HUES64 (cell line): ENCODE measurements around the gene SATB2.

Experiments
- H3K27ac ChIP-seq: 2 replicates; pipeline ENCODE4 v1.7.0; 2013; ENCODE audit warnings: low read depth, low read length, inconsistent platforms
- H3K27me3 ChIP-seq: 2 replicates; pipeline ENCODE4 v1.6.1; 2013; ENCODE audit warnings: mild to moderate bottlenecking, low read length; ENCODE audit not compliant: insufficient read depth
- H3K36me3 ChIP-seq: 2 replicates; pipeline ENCODE4 v1.6.1; 2013; ENCODE audit warnings: mild to moderate bottlenecking, low read length; ENCODE audit not compliant: insufficient read depth
- H3K4me1 ChIP-seq: 2 replicates; pipeline ENCODE4 v1.6.1; 2013; ENCODE audit warnings: mild to moderate bottlenecking, low read length, moderate library complexity; ENCODE audit not compliant: insufficient read depth
- H3K4me3 ChIP-seq: 2 replicates; pipeline ENCODE4 v1.5.1; 2013; ENCODE audit warnings: mild to moderate bottlenecking, low read length, moderate library complexity
- H3K9ac ChIP-seq: 2 replicates; pipeline ENCODE4 v1.6.1; 2013; ENCODE audit warnings: mild to moderate bottlenecking, low read depth, low read length
- H3K9me3 ChIP-seq: 2 replicates; pipeline ENCODE4 v1.6.1; 2013; ENCODE audit warnings: low read depth, low read length; ENCODE audit not compliant: insufficient read depth
- WGBS: fragments of 150-250, 120-280 bp; methylation state at CpG from one replicate; pipeline ENCODE4 v1.1.7; 2013; ENCODE audit warnings: missing lambda C conversion rate; 5-methylcytosine and 5-hydroxymethylcytosine counted together

The SATB2 gene

DNA sequence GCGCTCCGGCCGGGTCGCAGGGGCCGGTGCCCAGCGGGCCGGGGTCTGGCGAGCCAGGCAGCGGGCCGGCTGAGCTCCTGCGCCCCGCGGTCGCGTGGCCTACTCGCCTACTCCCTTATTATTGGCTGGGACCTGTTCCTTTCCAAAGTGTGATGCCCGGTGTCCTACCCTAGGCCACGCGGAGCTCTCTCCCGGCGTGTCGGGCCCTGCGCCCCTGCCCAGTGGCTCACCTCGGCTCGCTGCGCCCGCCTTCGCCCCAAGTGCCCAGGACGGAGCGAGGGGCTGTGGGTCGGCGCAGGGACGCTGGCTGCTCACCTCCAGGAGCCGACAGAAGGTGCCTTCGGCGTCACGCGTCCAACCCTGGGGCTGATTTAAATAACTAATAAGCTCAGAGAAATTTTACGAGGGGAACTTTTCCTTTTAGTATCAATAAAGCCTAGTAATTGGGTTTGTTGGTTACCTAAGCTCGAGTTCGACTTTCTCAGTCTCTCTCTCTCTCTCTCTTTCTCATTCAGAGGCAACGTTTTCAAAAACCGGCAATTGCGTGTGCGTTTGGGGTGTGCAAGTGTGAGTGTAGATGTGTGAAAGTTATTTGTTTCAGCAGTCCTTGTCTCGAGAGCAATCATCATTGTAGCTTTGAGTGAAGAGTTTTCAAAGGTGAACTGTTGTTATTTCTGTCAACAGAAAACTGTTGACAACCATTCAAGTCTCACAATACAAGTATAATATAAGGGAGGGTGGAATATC is 7.0 kb upstream of the SATB2 start:
- Histone ChIP-seq H3K4me1 (peaks cover 29% of the 10 kb centered on the region), H3K27me3 (peaks cover 100% of the 10 kb centered on the region), H3K9ac (no peak overlapping the region), H3K9me3 (no peaks in the 10 kb centered on the region), H3K27ac (no peak overlapping the region), H3K36me3 (no peaks in the 10 kb centered on the region), H3K4me3 (peak overlapping the region; percentile 57; the same call in 1 of the 2 replicates)
- whole genome bisulfite sequencing = 2% methylated on average over 46 of the region's 46 CpGs

- no peaks in the 10 kb centered on the region for H3K9me3 ChIP-seq
- no peak overlapping the region for H3K27ac ChIP-seq
- peak overlapping the region; percentile 57 for H3K4me3 ChIP-seq
- H3K4me1 ChIP-seq = peaks cover 26% of the 10 kb centered on the region
- WGBS = 1% methylated on average over 55 of the region's 64 CpGs
- H3K36me3 ChIP-seq = no peaks in the 10 kb centered on the region
- H3K9ac ChIP-seq = no peak overlapping the region
- H3K27me3 ChIP-seq = peaks cover 95% of the 10 kb centered on the region
These were observed 6.2 kb upstream of the SATB2 start for GRCh38 chr2:199463708-199464605.

- Histone ChIP-seq H3K4me3 (peak overlapping the region; percentile 57), H3K27me3 (peaks cover 94% of the 10 kb centered on the region), H3K9me3 (no peaks in the 10 kb centered on the region), H3K27ac (no peak overlapping the region), H3K9ac (no peak overlapping the region), H3K36me3 (no peaks in the 10 kb centered on the region), H3K4me1 (peaks cover 26% of the 10 kb centered on the region)
- WGBS = under 1% methylated on average over 63 of the region's 63 CpGs
These were observed 5.4 kb upstream of the SATB2 start for GRCh38 chr2:199462956-199463692.

DNA sequence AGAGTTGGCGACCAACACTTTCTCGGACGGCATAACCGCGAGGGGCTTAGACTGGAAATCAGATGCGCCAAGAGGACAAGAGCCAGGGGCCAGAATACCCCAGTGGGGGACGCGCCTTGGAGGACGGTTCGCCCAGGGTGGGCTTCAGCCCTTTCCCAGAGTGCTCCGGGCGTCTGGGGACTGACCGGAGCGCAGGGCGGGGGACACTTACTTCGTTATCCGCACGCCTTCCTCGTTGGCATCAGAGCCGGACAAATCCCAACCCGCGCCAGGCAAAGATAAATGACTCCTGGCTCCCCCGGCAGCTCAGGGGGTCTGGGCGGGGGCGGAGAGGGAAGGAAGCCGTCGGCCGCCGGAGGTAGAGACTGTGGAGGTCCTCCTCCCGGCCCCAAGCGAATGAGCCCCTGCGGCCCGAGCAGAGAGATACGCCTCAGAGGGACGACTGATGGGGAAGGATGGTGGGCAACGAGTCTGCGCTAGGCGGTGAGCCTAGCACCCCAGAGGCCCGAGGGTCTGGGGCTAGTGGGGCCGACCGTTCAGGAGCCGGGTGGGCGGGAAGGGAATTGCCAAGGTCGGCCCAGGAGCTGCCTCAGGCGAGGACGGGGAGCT is 4.7 kb upstream of the SATB2 start:
- Histone ChIP-seq H3K9ac (no peak overlapping the region), H3K27me3 (peaks cover 91% of the 10 kb centered on the region), H3K9me3 (no peaks in the 10 kb centered on the region), H3K4me1 (peaks cover 26% of the 10 kb centered on the region), H3K27ac (no peak overlapping the region), H3K36me3 (no peaks in the 10 kb centered on the region), H3K4me3 (peak overlapping the region; percentile 57)
- WGBS = under 1% methylated on average over 46 of the region's 46 CpGs

DNA sequence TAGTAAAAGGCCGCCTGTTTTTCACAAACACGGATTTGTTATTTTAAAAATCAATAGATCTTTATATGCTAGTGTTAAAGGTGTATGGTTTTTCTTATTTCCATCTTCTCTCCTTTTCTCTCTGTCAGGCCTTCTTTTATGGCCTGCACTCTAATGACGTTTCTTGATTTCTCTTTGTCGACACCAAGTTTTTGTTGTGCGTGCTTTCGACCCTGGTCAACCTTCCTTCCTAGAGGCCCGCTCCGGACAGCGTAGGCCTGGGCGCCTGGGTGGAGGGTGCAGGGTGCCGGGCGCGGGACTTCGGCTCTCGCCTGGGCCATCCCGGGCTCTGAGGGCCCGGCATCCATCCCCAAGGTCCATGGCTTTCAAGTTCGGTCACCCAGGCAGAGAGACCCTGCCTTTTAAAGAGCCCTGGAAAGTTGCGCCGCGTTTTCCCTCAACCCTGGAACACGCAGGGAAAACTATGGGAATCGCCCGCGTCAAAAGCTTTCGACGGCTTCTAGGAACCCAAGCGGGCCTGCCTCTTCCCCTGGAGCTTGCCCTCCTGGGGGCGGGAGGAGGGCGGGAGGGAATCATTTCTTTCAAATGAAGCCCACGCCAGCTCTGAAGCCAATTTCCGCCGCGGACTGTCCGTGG is 4.1 kb upstream of the SATB2 start:
- Histone ChIP-seq H3K27me3 (peaks cover 91% of the 10 kb centered on the region), H3K4me1 (peaks cover 22% of the 10 kb centered on the region), H3K27ac (no peak overlapping the region), H3K36me3 (no peaks in the 10 kb centered on the region), H3K4me3 (peak overlapping the region; percentile 57), H3K9ac (no peak overlapping the region), H3K9me3 (no peaks in the 10 kb centered on the region)
- WGBS = 2% methylated on average over 33 of the region's 35 CpGs

DNA sequence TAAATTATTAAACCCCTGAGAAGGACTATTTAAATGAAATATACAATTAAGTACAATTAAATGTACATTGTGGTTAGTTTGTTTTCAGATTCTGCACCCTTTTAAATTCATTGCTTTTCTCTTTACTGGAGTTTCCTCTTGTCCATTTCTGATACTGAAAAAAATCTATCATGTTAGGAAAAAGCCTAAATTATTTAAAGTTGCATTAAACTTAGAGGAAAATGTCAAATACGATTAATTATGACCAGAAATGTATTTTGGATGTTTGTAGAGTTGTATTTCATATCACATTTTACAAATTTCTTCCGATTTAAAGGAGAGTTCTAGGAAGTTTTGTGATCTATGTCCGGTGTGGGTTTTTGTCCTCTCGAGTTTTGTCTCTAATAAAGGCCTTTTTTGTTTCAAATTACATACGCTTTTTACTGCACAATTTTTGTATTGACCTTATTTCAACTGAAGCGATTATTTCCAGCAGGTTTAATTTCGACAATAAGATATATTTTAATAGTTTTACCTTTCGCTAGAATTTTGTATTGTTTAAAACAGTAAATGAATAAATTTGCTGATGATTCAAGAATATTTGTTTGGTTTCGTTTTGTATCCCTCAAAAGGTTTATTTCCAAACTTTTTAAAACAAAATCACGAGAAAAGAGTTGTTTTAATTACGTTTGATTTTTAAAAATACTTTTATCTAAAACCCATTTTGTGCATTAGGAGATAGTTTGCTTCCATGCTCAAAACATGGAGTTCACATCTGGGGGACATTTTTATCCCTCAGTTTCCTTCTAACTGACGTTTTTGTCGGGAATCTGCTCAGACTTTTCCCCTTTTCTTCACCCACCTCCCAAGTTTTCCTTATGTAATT is 3.3 kb upstream of the SATB2 start:
- Histone ChIP-seq H3K4me1 (peaks cover 22% of the 10 kb centered on the region), H3K36me3 (no peaks in the 10 kb centered on the region), H3K9ac (no peak overlapping the region), H3K27ac (no peak overlapping the region), H3K4me3 (peak overlapping the region; percentile 81; the same call in 1 of the 2 replicates), H3K27me3 (peaks cover 91% of the 10 kb centered on the region), H3K9me3 (no peaks in the 10 kb centered on the region)
- 35% methylated on average over 4 of the region's 13 CpGs for WGBS

DNA sequence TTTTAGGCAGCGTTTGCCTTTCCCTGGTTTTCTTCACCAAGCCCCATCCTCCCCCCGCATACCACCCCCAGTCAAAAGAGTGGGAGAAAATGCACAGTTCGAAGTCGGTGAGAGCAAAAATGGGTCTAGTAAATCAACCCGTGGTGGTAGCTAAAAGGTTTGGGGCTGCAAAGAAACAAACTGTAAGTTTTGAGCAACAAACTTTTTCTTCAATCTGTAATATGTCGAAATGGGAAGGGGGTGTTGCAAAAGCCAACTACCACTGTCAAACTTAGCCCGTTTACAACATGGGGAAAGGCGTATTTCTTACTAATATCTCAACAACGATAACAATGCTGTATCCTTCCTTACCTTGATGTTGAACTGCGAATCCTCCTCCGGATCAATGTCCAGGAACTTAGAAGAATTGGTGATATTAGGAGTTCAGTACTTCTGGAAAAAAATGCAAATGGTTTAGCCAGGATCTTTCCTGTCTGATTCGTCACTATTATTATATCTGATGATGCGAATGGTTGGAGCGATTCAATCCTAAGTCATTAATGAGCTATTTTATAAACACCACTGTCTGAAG is 2.4 kb upstream of the SATB2 start:
- H3K36me3 ChIP-seq = no peaks in the 10 kb centered on the region
- H3K9me3 ChIP-seq = no peaks in the 10 kb centered on the region
- H3K4me1 ChIP-seq = peaks cover 22% of the 10 kb centered on the region
- H3K4me3 ChIP-seq = peak overlapping the region; percentile 81
- no peak overlapping the region; the same call in 1 of the 2 replicates for H3K27ac ChIP-seq
- WGBS = 13% methylated on average over 12 of the region's 14 CpGs
- peak overlapping the region; percentile 65 for H3K9ac ChIP-seq
- peaks cover 91% of the 10 kb centered on the region for H3K27me3 ChIP-seq

DNA sequence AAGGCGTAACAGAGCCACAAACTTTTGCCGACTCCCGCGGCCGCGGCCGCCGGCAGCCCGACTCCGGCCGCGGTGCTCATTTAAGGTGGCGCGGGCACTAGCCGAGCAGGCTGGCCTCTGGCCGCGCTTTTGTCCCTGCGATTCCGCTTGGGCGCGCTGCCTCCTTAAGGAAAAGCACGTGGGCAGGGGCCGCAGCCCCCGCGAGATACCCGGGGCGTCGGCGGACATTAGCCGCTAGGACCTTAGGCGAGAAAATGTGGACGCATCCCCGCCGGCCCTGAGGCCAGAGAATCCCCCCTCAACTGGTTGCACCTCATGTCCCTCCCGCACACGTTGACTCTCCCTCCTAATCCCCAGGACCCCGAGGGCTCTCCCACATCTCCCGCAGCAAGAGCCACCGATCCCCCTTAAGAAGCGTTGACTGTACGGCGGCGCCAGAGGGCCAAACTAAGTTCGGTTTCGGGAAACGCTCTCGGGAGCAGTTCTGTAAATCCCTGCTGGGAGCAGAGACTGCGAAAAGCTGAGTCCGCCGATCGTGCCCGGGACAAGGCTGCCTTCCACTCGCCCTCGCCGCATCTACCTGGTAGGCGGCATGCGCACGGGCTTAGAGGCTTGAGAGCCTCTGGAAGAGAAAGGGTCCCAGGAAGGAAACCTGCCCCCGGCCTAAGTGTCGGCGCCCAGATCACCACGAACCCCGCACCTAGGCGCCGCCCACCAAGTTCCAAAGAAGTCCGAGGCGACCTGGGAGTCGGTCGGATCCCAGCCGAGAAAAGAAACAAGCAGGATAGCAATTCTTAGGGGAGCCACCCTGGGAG is 1.8 kb upstream of the SATB2 start:
- WGBS = under 1% methylated on average over 70 of the region's 70 CpGs
- Histone ChIP-seq H3K9ac (peak overlapping the region; percentile 65), H3K27ac (peak overlapping the region; percentile 56; the same call in 1 of the 2 replicates), H3K4me3 (peak overlapping the region; percentile 81), H3K9me3 (no peaks in the 10 kb centered on the region), H3K36me3 (no peaks in the 10 kb centered on the region), H3K27me3 (peaks cover 91% of the 10 kb centered on the region), H3K4me1 (peaks cover 22% of the 10 kb centered on the region)

DNA sequence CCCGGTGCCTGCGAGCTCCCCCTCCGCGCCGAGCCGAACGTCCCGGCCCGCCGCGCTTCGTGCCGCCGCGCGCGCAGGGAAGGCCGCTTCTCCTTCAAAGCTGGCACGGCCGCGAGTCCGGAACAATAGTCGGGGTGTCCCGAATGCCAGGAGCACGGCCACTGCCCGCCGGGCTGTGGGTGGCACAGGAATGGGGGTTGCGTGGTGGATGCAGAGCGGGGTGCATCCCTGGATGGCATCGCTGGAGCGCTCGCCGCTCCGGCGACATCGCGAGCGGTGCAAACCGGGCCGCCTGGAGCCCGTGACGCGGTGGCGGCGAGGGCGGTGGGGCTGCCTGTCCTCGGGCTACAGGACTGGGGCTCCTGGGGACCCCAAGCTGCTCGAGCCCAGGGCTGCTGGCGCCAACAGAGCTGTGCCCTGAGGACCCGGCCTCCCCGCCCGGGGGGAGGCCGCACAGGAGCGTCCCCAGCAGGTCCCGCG is 1.1 kb upstream of the SATB2 start:
- under 1% methylated on average over 56 of the region's 56 CpGs for WGBS
- no peaks in the 10 kb centered on the region for H3K36me3 ChIP-seq
- H3K9ac ChIP-seq = peak overlapping the region; percentile 65
- H3K4me1 ChIP-seq = peaks cover 22% of the 10 kb centered on the region
- peak overlapping the region; percentile 81 for H3K4me3 ChIP-seq
- H3K9me3 ChIP-seq = no peaks in the 10 kb centered on the region
- no peak overlapping the region; the same call in 1 of the 2 replicates for H3K27ac ChIP-seq
- H3K27me3 ChIP-seq = peaks cover 91% of the 10 kb centered on the region
